Measurements from ENCODE around the gene LOXL1. TPM values are rescaled to one million over a fixed set of nuclear protein-coding genes. Genes with fewer than 3 reads are reported as not detected.

LOXL1 gene
- polyA plus RNA-seq, 1 experiment = 92.9 TPM

DNA sequence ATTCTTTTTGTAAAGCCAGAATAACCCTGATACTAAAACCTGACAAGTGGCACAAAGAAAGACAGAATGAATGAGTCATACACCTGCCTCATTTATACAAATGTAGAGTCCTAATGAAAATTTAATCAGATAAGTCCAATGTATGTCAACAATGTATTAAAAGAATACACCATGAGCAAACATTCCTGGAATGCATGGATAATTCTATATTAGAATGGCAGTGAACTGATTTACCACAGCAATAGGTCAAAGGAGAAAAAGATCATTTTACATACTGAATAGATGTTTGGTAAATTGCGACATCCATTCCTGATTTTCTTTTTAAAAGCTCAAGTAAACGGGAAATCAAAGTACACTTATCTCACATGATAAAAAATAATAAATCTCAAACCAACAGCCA, 11.2 kb upstream of the LOXL1 start:
- ChIA-PET CTCF (interaction anchor here (0.7 to 9.2 kb wide), 4 partner anchors 6 to 41 kb away, joined by 5 to 68 read pairs (median 6); no protein-coding TSS in a partner anchor), POLR2A (no interaction called here)
- no peak overlapping the region for H3K4me3 ChIP-seq (ENCODE audit: low read depth, low read length)
- peaks cover 2% of the 10 kb centered on the region; the same call in 1 of the 2 replicates for H3K36me3 ChIP-seq (ENCODE audit: control insufficient read depth, insufficient read depth, low read length)
- no peaks in the 10 kb centered on the region for H3K27me3 ChIP-seq (ENCODE audit: control insufficient read depth, insufficient read depth, low read length)
- TF ChIP-seq, protein P1, sequence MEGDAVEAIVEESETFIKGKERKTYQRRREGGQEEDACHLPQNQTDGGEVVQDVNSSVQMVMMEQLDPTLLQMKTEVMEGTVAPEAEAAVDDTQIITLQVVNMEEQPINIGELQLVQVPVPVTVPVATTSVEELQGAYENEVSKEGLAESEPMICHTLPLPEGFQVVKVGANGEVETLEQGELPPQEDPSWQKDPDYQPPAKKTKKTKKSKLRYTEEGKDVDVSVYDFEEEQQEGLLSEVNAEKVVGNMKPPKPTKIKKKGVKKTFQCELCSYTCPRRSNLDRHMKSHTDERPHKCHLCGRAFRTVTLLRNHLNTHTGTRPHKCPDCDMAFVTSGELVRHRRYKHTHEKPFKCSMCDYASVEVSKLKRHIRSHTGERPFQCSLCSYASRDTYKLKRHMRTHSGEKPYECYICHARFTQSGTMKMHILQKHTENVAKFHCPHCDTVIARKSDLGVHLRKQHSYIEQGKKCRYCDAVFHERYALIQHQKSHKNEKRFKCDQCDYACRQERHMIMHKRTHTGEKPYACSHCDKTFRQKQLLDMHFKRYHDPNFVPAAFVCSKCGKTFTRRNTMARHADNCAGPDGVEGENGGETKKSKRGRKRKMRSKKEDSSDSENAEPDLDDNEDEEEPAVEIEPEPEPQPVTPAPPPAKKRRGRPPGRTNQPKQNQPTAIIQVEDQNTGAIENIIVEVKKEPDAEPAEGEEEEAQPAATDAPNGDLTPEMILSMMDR (IDR thresholded peaks at IDR 0.05; ENCODE audit: insufficient read depth, low read depth, low read length) = no peak
- DNase-seq (ENCODE audit: low read depth) = no peak

DNA sequence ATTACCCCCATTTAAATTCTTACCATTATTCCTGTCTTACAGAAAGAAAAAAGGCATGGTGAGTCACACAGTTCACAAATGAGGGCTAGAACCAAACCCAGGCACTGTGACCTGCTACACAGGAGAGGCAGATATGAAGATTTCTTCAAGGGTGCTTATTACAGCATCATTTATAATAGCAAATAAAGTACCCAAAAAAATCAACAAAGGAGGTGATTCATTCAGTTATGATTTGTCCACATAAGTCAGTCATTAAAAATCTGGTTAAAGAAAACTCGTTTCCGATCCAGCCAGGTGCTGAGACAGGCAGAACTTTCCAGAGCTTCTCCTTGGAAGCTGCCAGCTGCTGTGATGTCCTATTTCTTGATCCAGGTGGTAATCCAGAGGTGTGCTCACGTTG, 7.5 kb upstream of the LOXL1 start:
- CTCF ChIA-PET = interaction anchor here (1.0 to 9.2 kb wide), 3 partner anchors 9 to 45 kb away, joined by 3 to 68 read pairs (median 3); partner anchors contain the start of gene TBC1D21
- H3K4me3 ChIP-seq (ENCODE audit: low read depth, low read length) = no peak overlapping the region
- POLR2A ChIA-PET = no interaction called here
- TF ChIP-seq, protein P1 (IDR thresholded peaks at IDR 0.05; ENCODE audit: insufficient read depth, low read depth, low read length) = no peak
- no peaks in the 10 kb centered on the region for H3K27me3 ChIP-seq (ENCODE audit: control insufficient read depth, insufficient read depth, low read length)
- DNase-seq (ENCODE audit: low read depth) = no peak
- no peaks in the 10 kb centered on the region; the same call in 1 of the 2 replicates for H3K36me3 ChIP-seq (ENCODE audit: control insufficient read depth, insufficient read depth, low read length)

DNA sequence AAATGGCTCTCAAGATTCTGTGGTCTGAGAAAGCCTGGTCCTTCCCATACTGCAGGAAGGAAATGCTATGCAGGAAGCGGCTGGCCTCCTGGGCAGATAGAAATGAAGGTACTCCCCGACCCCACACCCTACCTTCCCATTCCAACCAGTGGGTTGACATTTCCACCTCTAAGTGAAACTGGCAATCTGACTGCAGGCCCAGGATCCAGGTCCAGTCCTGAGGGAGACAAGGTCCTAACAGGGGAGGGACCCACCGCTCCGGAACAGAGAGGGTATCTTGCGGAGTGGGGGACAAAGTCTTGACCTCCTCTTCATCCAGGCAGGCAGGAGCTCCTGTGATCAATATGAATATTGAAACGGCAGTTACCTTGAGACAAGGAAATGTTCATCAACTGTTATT, 6.6 kb upstream of the LOXL1 start:
- H3K27me3 ChIP-seq (ENCODE audit: control insufficient read depth, insufficient read depth, low read length) = no peaks in the 10 kb centered on the region
- DNase-seq (ENCODE audit: low read depth) = no peak
- no peaks in the 10 kb centered on the region; the same call in 1 of the 2 replicates for H3K36me3 ChIP-seq (ENCODE audit: control insufficient read depth, insufficient read depth, low read length)
- TF ChIP-seq, protein P1 (IDR thresholded peaks at IDR 0.05; ENCODE audit: insufficient read depth, low read depth, low read length) = no peak
- POLR2A ChIA-PET = no interaction called here
- CTCF ChIA-PET = interaction anchor here (0.9 to 9.2 kb wide), 4 partner anchors 11 to 46 kb away, joined by 3 to 68 read pairs (median 4); partner anchors contain the start of gene TBC1D21
- no peak overlapping the region for H3K4me3 ChIP-seq (ENCODE audit: low read depth, low read length)

DNA sequence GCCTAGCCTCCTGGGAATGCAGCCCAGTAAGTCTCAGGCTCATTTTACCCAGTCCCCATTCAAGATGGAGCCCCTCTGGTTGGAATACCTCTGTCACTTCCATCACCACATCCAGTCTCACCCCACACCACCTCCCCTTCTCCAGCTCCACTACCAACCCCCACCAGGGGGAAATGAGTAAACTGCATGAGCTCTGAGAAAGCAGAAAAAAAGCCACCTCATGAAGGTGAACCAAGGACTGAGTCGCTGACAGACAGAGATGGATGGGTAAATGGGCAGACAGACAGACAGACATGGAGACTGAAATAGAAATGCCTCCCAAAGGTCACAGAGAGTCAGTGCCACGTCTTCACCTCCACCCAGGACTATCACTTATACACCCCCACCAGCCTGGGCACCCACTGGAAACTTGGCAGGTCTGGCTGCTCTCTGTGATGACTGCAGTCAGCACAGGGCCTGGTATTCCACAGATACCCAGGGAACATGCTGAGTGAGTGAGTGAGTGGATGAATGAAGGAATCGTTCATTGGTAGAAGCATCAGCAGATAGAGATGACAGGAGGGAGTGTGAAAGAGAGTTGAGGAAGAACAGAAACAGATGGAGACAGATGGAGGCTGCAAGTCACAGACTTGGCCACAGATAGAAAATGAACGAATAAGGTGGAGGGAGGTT, 4.9 kb upstream of the LOXL1 start:
- H3K36me3 ChIP-seq (ENCODE audit: control insufficient read depth, insufficient read depth, low read length) = no peaks in the 10 kb centered on the region; the same call in 1 of the 2 replicates
- no peak for DNase-seq (ENCODE audit: low read depth)
- H3K4me3 ChIP-seq (ENCODE audit: low read depth, low read length) = no peak overlapping the region
- ChIA-PET CTCF (interaction anchor here (1.0 to 9.2 kb wide), 3 partner anchors 13 to 48 kb away, joined by 3 to 68 read pairs (median 11); partner anchors contain the start of gene TBC1D21), POLR2A (no interaction called here)
- no peaks in the 10 kb centered on the region for H3K27me3 ChIP-seq (ENCODE audit: control insufficient read depth, insufficient read depth, low read length)
- TF ChIP-seq, protein P1 (IDR thresholded peaks at IDR 0.05; ENCODE audit: insufficient read depth, low read depth, low read length) = no peak
